Measurements from ENCODE around the gene IL1RAPL1.

IL1RAPL1 gene

GRCh38 chrX:28854637-28855036 is 267.4 kb downstream of the IL1RAPL1 start:
- no peak overlapping the region for H3K4me3 ChIP-seq (ENCODE audit: low read depth in 1 of 2, low read length in 1 of 2)
- no peaks in the 10 kb centered on the region for H3K4me1 ChIP-seq (ENCODE audit: control insufficient read depth in 1 of 2, insufficient read depth in 1 of 2, low read depth in 1 of 2, low read length in 1 of 2)
- H3K36me3 ChIP-seq, result no peaks in the 10 kb centered on the region
- H3K9me3 ChIP-seq, result no peaks in the 10 kb centered on the region
- H3K27ac ChIP-seq, result no peak overlapping the region
- no peak for TF ChIP-seq CTCF (IDR thresholded peaks at IDR 0.05)
- H3K27me3 ChIP-seq, result no peaks in the 10 kb centered on the region

- H3K27me3 ChIP-seq, result no peaks in the 10 kb centered on the region
- no peaks in the 10 kb centered on the region for H3K36me3 ChIP-seq
- no peak overlapping the region for H3K4me3 ChIP-seq (ENCODE audit: low read depth in 1 of 2, low read length in 1 of 2)
- no peaks in the 10 kb centered on the region for H3K9me3 ChIP-seq
- no peak overlapping the region for H3K27ac ChIP-seq
- no peak for TF ChIP-seq CTCF (IDR thresholded peaks at IDR 0.05)
- H3K4me1 ChIP-seq (ENCODE audit: control insufficient read depth in 1 of 2, insufficient read depth in 1 of 2, low read depth in 1 of 2, low read length in 1 of 2), result no peaks in the 10 kb centered on the region
Measured at GRCh38 chrX:28876408-28876807, 289.2 kb downstream of the IL1RAPL1 start.

GRCh38 chrX:28876901-28877300 is 289.7 kb downstream of the IL1RAPL1 start:
- H3K4me1 ChIP-seq (ENCODE audit: control insufficient read depth in 1 of 2, insufficient read depth in 1 of 2, low read depth in 1 of 2, low read length in 1 of 2), result no peaks in the 10 kb centered on the region
- H3K36me3 ChIP-seq, result no peaks in the 10 kb centered on the region
- no peak for TF ChIP-seq CTCF (IDR thresholded peaks at IDR 0.05)
- H3K27ac ChIP-seq, result no peak overlapping the region
- H3K9me3 ChIP-seq, result no peaks in the 10 kb centered on the region
- H3K4me3 ChIP-seq (ENCODE audit: low read depth in 1 of 2, low read length in 1 of 2), result no peak overlapping the region
- no peaks in the 10 kb centered on the region for H3K27me3 ChIP-seq

- no peaks in the 10 kb centered on the region for H3K4me1 ChIP-seq (ENCODE audit: control insufficient read depth in 1 of 2, insufficient read depth in 1 of 2, low read depth in 1 of 2, low read length in 1 of 2)
- H3K27me3 ChIP-seq, result no peaks in the 10 kb centered on the region
- no peaks in the 10 kb centered on the region for H3K36me3 ChIP-seq
- TF ChIP-seq CTCF (IDR thresholded peaks at IDR 0.05), result no peak
- H3K27ac ChIP-seq, result no peak overlapping the region
- H3K9me3 ChIP-seq, result no peaks in the 10 kb centered on the region
- no peak overlapping the region for H3K4me3 ChIP-seq (ENCODE audit: low read depth in 1 of 2, low read length in 1 of 2)
Measured at GRCh38 chrX:28880136-28880535, 292.9 kb downstream of the IL1RAPL1 start.

- Histone ChIP-seq H3K27ac (no peak overlapping the region), H3K4me1 (ENCODE audit: control insufficient read depth in 1 of 2, insufficient read depth in 1 of 2, low read depth in 1 of 2, low read length in 1 of 2) (no peaks in the 10 kb centered on the region), H3K36me3 (no peaks in the 10 kb centered on the region), H3K4me3 (ENCODE audit: low read depth in 1 of 2, low read length in 1 of 2) (no peak overlapping the region), H3K27me3 (no peaks in the 10 kb centered on the region), H3K9me3 (no peaks in the 10 kb centered on the region)
- TF ChIP-seq CTCF (IDR thresholded peaks at IDR 0.05), result no peak
Measured at GRCh38 chrX:28884823-28885222, 297.6 kb downstream of the IL1RAPL1 start.

- H3K27ac ChIP-seq, result no peak overlapping the region
- H3K9me3 ChIP-seq, result no peaks in the 10 kb centered on the region
- H3K36me3 ChIP-seq, result no peaks in the 10 kb centered on the region
- no peak for TF ChIP-seq CTCF (IDR thresholded peaks at IDR 0.05)
- H3K4me3 ChIP-seq (ENCODE audit: low read depth in 1 of 2, low read length in 1 of 2), result no peak overlapping the region
- H3K27me3 ChIP-seq, result no peaks in the 10 kb centered on the region
- no peaks in the 10 kb centered on the region for H3K4me1 ChIP-seq (ENCODE audit: control insufficient read depth in 1 of 2, insufficient read depth in 1 of 2, low read depth in 1 of 2, low read length in 1 of 2)
Measured at GRCh38 chrX:28888416-28888815, 301.2 kb downstream of the IL1RAPL1 start.

Data from neutrophil (primary cell).